ENCODE measurements around the gene SPATA33.
A peak's percentile ranks its signal among the peaks of the same experiment; 100 is the strongest.
"Not testable (repeated sequence)": the region's sequence is repeated elsewhere in the genome, so short reads cannot be mapped to it uniquely, and the experiment has no call there.

Gene SPATA33

DNA sequence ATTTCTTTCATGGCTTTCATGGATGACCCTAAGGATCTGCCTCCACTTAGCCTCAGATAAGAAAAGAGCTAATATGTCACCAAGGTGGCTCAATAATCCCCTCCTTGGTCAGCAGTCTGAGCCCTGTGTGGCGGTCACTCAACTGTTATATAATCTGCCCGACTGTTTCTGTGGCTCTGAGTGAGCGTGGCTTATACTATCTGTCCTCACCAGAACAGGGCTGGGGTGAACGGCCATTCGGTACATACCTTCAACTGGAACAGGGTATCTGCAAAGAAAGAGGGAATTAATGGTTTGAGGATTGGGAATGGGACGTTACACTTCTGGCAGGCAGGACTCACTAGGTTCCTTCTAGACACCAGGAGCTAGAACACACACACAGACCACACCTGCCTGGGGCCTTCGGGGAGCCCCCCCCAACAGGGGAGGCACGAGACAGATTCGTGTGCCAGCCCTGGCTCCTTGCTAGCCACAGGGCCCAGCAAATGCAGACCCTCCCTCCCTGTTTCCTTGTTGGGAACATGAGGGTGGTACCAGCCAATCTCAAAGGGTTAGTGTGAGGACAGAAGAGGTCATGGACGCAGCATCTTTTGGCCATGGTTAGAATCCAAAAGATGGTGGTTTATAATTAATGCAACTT, 3.9 kb upstream of the SPATA33 start:
- TF ChIP-seq, protein P1, sequence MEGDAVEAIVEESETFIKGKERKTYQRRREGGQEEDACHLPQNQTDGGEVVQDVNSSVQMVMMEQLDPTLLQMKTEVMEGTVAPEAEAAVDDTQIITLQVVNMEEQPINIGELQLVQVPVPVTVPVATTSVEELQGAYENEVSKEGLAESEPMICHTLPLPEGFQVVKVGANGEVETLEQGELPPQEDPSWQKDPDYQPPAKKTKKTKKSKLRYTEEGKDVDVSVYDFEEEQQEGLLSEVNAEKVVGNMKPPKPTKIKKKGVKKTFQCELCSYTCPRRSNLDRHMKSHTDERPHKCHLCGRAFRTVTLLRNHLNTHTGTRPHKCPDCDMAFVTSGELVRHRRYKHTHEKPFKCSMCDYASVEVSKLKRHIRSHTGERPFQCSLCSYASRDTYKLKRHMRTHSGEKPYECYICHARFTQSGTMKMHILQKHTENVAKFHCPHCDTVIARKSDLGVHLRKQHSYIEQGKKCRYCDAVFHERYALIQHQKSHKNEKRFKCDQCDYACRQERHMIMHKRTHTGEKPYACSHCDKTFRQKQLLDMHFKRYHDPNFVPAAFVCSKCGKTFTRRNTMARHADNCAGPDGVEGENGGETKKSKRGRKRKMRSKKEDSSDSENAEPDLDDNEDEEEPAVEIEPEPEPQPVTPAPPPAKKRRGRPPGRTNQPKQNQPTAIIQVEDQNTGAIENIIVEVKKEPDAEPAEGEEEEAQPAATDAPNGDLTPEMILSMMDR (IDR thresholded peaks at IDR 0.05; ENCODE audit: insufficient read depth, low read depth, low read length, missing control alignments): no peak
- no peak for DNase-seq (ENCODE audit: low read depth)
- H3K4me3 ChIP-seq (ENCODE audit: low read length): no peak overlapping the region

DNA sequence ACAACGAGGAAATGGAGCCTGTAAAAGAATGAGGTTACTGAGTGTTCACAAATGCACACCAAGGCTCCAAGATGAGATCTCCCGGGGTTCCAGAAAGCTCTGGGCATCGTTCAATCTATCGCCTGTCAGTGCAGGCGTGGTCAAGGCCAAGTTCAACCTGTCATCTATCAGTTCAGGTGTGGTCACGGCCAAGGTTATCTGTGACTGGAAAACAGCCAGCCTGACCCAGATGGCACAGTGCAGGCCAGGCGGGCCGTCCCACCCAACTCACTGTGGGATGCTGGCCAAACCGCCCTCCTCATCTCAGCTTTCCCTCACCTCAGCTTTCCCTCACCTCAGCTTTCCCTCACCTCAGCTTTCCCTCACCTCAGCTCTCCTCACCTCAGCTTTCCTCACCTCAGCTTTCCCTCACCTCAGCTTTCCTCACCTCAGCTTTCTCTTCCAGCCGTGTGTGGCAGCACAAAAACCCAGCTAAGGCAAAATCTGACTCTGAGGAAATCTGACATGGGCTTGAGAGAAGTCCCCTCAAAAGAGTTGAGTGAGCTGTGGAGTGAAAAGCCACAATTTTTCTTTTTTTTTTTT, 2.5 kb upstream of the SPATA33 start:
- no peak overlapping the region for H3K4me3 ChIP-seq (ENCODE audit: low read length)
- TF ChIP-seq, protein P1 (IDR thresholded peaks at IDR 0.05; ENCODE audit: insufficient read depth, low read depth, low read length, missing control alignments): no peak
- no peak for DNase-seq (ENCODE audit: low read depth)

DNA sequence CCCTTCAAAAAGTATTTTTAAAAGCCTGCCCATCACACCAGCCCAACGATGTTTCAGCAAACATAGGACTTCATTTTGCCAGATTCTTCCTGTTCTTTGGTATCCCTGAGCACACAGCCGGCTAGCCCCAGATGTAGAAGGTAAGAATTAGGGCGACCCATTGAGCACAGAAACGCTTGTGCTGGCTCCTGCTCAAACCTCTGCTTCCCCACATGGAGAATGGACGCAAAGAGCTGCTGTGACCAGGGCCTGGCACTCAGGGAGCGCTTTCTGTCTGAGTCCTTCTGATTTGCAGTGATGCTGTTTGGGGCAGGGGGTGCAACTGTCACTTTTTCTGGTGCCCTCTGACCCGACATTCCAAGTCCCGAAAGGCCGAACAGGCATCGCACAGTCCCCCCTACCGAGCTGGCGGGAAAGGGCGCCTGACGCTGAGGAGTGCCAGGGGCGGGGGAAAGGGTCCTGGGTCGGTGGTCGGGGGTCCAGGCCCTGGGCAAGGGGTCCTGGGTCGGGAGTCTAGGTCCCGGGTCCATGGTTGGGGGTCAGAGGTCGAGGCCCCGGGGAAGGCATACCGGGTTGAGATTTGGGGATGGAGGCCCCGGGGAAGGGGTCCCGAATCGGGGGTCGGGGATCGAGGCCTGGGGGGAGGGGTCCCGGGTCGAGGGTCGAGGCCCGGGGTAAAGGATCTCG, 1.1 kb upstream of the SPATA33 start:
- DNase-seq (ENCODE audit: low read depth): no peak
- peak overlapping the region; percentile 95 for H3K4me3 ChIP-seq (ENCODE audit: low read length)
- TF ChIP-seq, protein P1 (IDR thresholded peaks at IDR 0.05; ENCODE audit: insufficient read depth, low read depth, low read length, missing control alignments): no peak

DNA sequence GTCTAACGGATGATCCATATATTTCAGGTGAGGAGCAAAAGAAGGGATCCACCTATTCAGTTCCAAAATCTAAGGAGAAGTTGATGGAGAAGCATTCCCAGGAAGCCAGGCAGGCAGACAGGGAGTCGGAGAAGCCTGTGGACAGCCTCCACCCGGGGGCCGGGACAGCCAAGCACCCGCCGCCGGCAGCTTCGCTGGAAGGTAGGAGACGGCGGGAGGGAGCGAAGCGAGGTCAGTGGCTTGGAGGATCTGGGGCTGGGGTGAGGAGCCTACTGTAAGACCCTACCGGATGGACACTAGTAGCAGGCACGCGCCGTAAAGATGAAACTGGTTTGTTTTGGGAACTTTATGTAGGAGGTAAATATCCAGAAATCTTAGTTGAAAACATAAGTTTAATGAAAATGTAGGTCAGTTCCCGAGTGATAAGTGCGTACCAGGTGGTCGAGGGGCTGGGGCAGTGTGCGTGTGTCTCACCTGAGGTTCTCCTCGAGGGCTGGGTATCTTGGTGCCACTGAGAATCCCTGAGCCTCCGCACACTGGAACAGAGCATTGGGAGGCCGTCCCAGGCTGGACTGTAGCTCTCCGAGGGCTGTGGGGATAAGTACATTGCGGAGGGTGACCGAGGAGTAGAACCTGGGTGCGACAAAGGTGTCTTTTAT, 714 bp downstream of the SPATA33 start:
- no peak for DNase-seq (ENCODE audit: low read depth)
- TF ChIP-seq, protein P1 (IDR thresholded peaks at IDR 0.05; ENCODE audit: insufficient read depth, low read depth, low read length, missing control alignments): no peak
- peak overlapping the region; percentile 95 for H3K4me3 ChIP-seq (ENCODE audit: low read length)

GRCh38 chr16:89660146-89660545, 2.5 kb downstream of the SPATA33 start:
- no peak overlapping the region for H3K4me3 ChIP-seq (ENCODE audit: low read length)
- TF ChIP-seq, protein P1 (IDR thresholded peaks at IDR 0.05; ENCODE audit: insufficient read depth, low read depth, low read length, missing control alignments): no peak

GRCh38 chr16:89661215-89661614, 3.6 kb downstream of the SPATA33 start:
- no peak for DNase-seq (ENCODE audit: low read depth)
- H3K4me3 ChIP-seq (ENCODE audit: low read length): no peak overlapping the region
- TF ChIP-seq, protein P1 (IDR thresholded peaks at IDR 0.05; ENCODE audit: insufficient read depth, low read depth, low read length, missing control alignments): no peak

More at GRCh38 chr16:89660146-89660545, 2.5 kb downstream of the SPATA33 start:
- no peak for DNase-seq (ENCODE audit: low read depth)

DNA sequence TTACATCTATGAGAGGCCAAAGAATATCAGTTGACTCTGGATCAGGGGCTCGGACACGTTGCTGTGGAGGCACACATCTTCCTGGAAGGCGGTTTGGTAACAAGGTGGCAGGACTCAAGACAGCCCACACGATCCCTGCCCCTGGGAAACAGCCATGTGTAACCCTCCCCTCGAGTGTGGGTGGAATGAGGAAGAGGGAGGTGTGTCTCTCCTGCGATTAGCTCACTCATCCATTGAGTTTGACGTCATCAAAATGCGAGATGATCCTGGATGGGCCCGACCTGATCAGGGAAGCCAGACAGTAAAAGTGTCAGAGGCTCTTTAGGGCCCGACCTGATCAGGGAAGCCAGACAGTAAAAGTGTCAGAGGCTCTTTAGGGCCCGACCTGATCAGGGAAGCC, 6.6 kb downstream of the SPATA33 start:
- not testable (repeated sequence) for DNase-seq (ENCODE audit: low read depth); H3K4me3 ChIP-seq (ENCODE audit: low read length)

All from epithelial cell of esophagus (primary cell).